Natural killer cell treated with Interleukin-12 subunit alpha and Interleukin-12 subunit beta and Interleukin-15 and Interleukin-18, amount 100 ng/mL, for 72 hours (primary cell): ENCODE results near the gene PXDC1. TPM values are rescaled to one million over a fixed set of nuclear protein-coding genes. Genes with fewer than 3 reads are reported as not detected.

Source experiments
- total RNA-seq, 2 donors: library from RNA; stranded (reverse); gene quantifications; one replicate each; pipeline ENCODE4 v1.2.3, GENCODE V29; 2022

Gene PXDC1
- total RNA-seq, 2 donors from 2014 or later: 0.62 to 2.3 TPM

Other genes with a start within 250 kb of the PXDC1 start
- 1 to 10 TPM; 5.3 to 7.3 TPM for gene FAM50B, start 97.7 kb upstream of the PXDC1 start, total RNA-seq